Activated gamma-delta T cell treated with anti-CD3 and anti-CD28 coated beads, Interleukin-2, amount 50 U/mL, for 16 hours (primary cell): ENCODE measurements around the gene SLC22A1.
"Not testable (repeated sequence)": the region's sequence is repeated elsewhere in the genome, so short reads cannot be mapped to it uniquely, and the experiment has no call there.

ENCODE experiments used
- DNase-seq: peaks from one replicate; pipeline ENCODE4 v3.0.0-alpha.2; 2020; ENCODE audit warnings: low read depth

The SLC22A1 gene

GRCh38 chr6:160137989-160138835 is 16.6 kb downstream of the SLC22A1 start:
- peak; percentile 25 for DNase-seq

- no peak for DNase-seq
Observed at GRCh38 chr6:160138839-160139419, 17.3 kb downstream of the SLC22A1 start.

GRCh38 chr6:160139420-160139851 is 17.8 kb downstream of the SLC22A1 start:
- DNase-seq: no peak

GRCh38 chr6:160140493-160140892 is 18.9 kb downstream of the SLC22A1 start:
- not testable (repeated sequence) for DNase-seq

- DNase-seq: no peak
Observed at GRCh38 chr6:160141001-160141726, 19.5 kb downstream of the SLC22A1 start.

- no peak for DNase-seq
Observed at GRCh38 chr6:160142115-160142715, 20.6 kb downstream of the SLC22A1 start.

- no peak for DNase-seq
Observed at GRCh38 chr6:160146454-160147145, 25.0 kb downstream of the SLC22A1 start.

GRCh38 chr6:160147146-160147536 is 25.5 kb downstream of the SLC22A1 start:
- no peak for DNase-seq

GRCh38 chr6:160154471-160154870 is 32.9 kb downstream of the SLC22A1 start:
- no peak for DNase-seq

GRCh38 chr6:160156842-160157241 is 35.2 kb downstream of the SLC22A1 start:
- no peak for DNase-seq

- no peak for DNase-seq
Observed at GRCh38 chr6:160160450-160160849, 38.8 kb downstream of the SLC22A1 start.

GRCh38 chr6:160160929-160161646 is 39.5 kb downstream of the SLC22A1 start:
- DNase-seq: no peak

- no peak for DNase-seq
Observed at GRCh38 chr6:160161647-160161986, 40.0 kb downstream of the SLC22A1 start.

GRCh38 chr6:160162030-160162566 is 40.5 kb downstream of the SLC22A1 start:
- DNase-seq: no peak

- DNase-seq: no peak
Observed at GRCh38 chr6:160163425-160163824, 41.8 kb downstream of the SLC22A1 start.

GRCh38 chr6:160163912-160164311 is 42.3 kb downstream of the SLC22A1 start:
- no peak for DNase-seq

GRCh38 chr6:160165928-160166327 is 44.3 kb downstream of the SLC22A1 start:
- DNase-seq: not testable (repeated sequence)

- DNase-seq: no peak
Observed at GRCh38 chr6:160167604-160168399, 46.2 kb downstream of the SLC22A1 start.

GRCh38 chr6:160170018-160170680 is 48.5 kb downstream of the SLC22A1 start:
- no peak for DNase-seq

GRCh38 chr6:160172704-160173103 is 51.1 kb downstream of the SLC22A1 start:
- DNase-seq: no peak
